NK-92 (cell line): ENCODE results near the gene TMEM14A.

Source experiments
- DNase-seq: peaks from one replicate; lab custom pipeline; 2025; ENCODE audit not compliant: unreplicated experiment; lab: John Stamatoyannopoulos, UW

TMEM14A gene, protein sequence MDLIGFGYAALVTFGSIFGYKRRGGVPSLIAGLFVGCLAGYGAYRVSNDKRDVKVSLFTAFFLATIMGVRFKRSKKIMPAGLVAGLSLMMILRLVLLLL

DNA sequence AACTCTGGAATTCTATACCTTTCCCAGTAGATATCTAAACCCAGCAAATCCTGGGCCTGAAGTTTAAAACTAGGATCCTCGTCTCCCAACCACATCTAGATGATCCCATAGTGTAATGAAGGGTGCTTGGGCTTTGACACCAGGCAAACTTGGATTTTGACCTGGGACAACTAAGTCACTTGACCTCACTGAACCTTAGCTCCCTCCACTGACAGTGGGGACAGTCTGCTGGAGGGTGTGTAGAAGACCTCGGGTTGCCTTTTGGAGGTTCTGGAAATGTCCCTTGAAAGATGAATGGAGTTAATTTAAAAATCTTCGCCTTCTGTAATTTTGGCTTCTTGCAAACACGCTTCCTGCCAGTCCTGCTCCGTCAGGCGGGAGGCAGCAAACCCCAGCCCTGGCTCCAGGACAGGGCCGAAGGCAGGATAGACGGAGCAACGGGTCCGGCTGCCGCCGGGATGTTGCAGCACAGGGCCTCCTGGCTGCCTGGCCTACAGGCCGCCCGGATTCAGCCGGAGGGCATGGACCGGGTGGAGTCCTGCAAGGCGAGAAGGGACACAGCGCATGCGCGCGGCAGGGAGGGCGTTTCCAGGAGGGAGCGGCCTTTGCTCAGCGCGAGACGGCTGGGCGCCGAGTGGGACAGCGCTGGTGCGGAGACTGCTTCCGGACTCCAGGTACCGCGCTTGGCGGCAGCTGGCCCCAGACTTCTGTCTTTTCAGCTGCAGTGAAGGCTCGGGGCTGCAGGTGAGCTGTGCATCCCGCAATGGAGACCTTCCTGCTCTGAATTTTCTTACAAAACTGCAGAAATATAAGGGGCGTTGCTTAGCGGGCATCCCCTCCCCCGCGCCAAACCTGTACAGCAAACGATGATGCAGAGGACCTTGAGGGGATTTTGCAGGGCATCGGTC is at the start of gene TMEM14A:
TMEM14A (plus strand) TSS at position 612 of the 908 bp plus-strand sequence. CDS start 5,990 bp downstream, outside the sequence.
- DNase-seq = peak; percentile 45

GRCh38 chr6:52621631-52622030 is 49.3 kb upstream of the TMEM14A start:
- no peak for DNase-seq

DNA sequence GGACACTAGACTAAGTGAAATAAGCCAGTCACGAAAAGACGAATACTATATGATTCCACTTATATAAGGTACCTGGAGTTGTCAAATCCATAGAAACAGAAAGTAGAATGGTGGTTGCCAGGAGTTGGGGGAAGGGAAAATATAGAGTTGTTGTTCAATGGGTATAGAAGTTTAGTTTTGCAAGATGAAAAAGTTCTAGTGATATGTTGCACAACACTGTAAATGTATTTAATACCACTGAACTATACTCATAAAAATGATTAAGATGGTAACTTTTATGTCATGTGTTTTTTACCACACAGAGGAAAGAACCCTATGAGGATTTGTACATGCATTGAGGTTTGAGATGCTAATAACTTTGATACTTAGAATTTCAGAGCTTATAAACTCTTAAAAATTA is 48.1 kb upstream of the TMEM14A start:
- DNase-seq = no peak

GRCh38 chr6:52632011-52632410 is 38.9 kb upstream of the TMEM14A start:
- no peak for DNase-seq

- DNase-seq = no peak
Measured at GRCh38 chr6:52634211-52634610, 36.7 kb upstream of the TMEM14A start.

DNA sequence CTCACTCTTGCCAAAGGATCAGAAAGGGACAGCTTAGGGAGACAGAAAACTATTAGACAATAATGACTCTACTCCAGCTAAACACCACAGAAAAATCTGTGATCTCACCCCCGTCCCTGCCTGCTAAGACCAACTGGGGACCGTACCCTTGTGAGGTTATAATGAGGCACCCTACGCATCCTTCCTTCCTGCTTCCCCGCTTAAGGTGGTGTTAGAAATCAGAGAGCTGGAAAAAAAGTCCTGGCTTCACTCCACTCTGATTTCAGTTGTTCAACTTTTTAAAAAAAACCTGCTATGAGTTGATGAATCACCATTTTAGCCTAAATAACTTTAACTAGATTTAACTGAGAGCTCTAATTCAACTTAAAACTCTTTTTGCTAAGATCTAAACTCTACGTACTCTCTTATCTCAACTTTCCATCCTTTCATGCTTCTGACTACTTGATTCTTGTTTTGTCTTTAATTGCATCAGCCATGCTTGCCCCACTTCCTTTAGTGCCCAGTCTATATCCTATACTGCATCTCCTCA is 35.8 kb upstream of the TMEM14A start:
- DNase-seq = no peak

- no peak for DNase-seq
Measured at GRCh38 chr6:52636830-52637229, 34.1 kb upstream of the TMEM14A start.

GRCh38 chr6:52639493-52639892 is 31.4 kb upstream of the TMEM14A start:
- DNase-seq = no peak

DNA sequence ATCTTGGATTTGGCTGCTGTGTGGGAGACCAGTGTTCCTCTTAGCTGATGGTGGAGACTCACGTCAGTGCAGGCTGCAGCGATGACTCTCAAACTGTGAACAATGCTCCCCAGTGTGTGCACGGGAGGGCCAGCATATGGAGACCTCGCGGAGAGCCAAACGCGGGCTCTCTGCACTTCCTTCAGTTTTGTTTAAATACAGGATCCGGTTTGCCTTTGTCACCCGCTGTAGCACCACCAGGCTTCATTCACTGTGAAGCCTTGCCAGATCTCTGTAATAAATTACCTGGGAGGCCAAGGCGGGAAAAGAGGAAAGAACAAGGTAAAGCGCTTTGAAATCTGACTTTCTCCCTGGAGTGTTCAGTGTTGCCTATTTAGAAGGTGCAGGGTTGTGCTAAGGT is 30.7 kb upstream of the TMEM14A start:
- DNase-seq = no peak

- no peak for DNase-seq
Measured at GRCh38 chr6:52640916-52641315, 30.0 kb upstream of the TMEM14A start.

GRCh38 chr6:52641388-52641787 is 29.5 kb upstream of the TMEM14A start:
- DNase-seq = no peak

DNA sequence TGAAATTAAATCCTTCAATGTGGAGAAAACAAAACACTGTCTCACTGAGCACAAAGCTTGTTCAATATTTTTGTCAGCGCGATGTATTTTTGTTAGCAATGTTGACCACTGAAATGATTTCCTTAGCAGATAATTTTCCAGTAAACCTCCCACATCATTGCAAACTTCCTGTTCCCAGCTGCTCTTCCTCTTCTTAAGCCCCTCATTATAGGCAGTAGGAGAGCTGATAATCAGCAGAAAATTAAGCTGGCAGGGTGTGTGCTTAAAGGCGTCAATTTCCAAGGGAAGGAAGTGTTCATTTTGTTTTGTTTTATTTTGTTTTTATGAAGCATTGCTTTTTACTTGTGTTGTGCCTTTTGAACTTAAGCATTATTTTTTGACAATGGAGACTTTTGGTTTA is 29.1 kb upstream of the TMEM14A start:
- DNase-seq = no peak

- no peak for DNase-seq
Measured at GRCh38 chr6:52642368-52642767, 28.5 kb upstream of the TMEM14A start.

GRCh38 chr6:52643158-52643557 is 27.8 kb upstream of the TMEM14A start:
- DNase-seq = no peak

- no peak for DNase-seq
Measured at GRCh38 chr6:52644253-52644652, 26.7 kb upstream of the TMEM14A start.

- no peak for DNase-seq
Measured at GRCh38 chr6:52645976-52646375, 24.9 kb upstream of the TMEM14A start.

- DNase-seq = no peak
Measured at GRCh38 chr6:52647199-52647598, 23.7 kb upstream of the TMEM14A start.

- DNase-seq = no peak
Measured at GRCh38 chr6:52649536-52650160, 21.3 kb upstream of the TMEM14A start.

- DNase-seq = no peak
Measured at GRCh38 chr6:52650941-52651340, 20.0 kb upstream of the TMEM14A start.

DNA sequence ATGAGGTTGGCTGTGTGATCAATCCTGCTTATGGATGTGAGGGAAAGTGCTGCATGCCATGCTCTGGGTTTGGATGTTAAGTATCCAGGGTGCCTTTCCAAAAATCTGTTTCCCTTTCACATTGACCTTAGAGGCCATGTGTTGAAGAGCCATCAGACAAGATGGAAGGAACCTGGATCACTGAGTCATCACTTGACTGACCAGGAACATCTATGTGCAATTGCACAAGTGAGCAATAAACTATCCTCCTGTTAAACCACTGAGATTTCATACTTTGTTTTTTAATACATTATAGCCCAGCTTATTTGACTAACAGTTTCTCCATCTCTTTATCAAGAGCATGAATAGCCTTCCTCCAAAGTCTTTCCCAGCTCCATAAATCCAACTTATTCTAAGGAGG is 17.8 kb upstream of the TMEM14A start:
- no peak for DNase-seq

DNA sequence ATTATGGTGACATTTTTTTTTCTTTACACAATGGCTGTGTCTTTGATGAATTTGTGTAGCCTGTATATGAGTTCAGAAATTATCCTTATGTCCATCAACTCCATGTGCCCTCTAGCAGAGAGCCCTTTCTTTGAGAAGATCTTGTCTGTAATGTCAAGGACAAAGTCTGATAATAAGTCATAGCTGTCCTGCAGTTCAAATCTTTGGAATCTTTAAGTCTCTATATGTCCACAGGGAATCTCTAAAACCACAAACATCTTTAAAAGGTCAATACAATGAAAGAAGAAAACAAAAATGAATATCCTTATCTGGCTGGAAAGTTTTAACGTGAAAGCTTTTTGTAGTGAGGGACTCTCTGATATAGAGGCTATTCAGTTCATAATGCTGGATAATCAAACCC is 16.9 kb upstream of the TMEM14A start:
- DNase-seq = no peak

- DNase-seq = no peak
Measured at GRCh38 chr6:52654592-52654991, 16.3 kb upstream of the TMEM14A start.
